Liver (tissue), 9 donors: ENCODE results near the gene DDX1. TPM values are rescaled to one million over a fixed set of nuclear protein-coding genes. Genes with fewer than 3 reads are reported as not detected.

Experiments
- DNase-seq: peaks from one replicate; pipeline ENCODE4 v3.0.0-alpha.2; 2017; ENCODE audit warnings: low spot score
- H3K27ac ChIP-seq, 2 donors: one replicate each; pipeline ENCODE4 v1.7.0; 2013; ENCODE audit warnings: inconsistent platforms in 2 of 2, low read length in 2 of 2, control low read depth in 1 of 2, low read depth in 1 of 2, mild to moderate bottlenecking in 1 of 2
- H3K27me3 ChIP-seq, 4 donors: one replicate each; pipeline versions ENCODE4 v1.6.1 to v1.7.0; 2013; ENCODE audit warnings: low read length in 3 of 4, inconsistent platforms in 1 of 4, mild to moderate bottlenecking in 1 of 4, moderate library complexity in 1 of 4; ENCODE audit not compliant: control insufficient read depth in 4 of 4, insufficient read depth in 4 of 4
- H3K36me3 ChIP-seq, 4 donors: one replicate each; pipeline versions ENCODE4 v1.6.1 to v1.7.0; 2013; ENCODE audit warnings: low read length in 3 of 4, mild to moderate bottlenecking in 3 of 4, low read depth in 1 of 4, moderate library complexity in 1 of 4; ENCODE audit not compliant: control insufficient read depth in 4 of 4, insufficient read depth in 3 of 4
- H3K4me1 ChIP-seq, 4 donors: one replicate each; pipeline versions ENCODE4 v1.6.1 to v1.7.0; 2013; ENCODE audit warnings: low read length in 3 of 4, mild to moderate bottlenecking in 3 of 4, moderate library complexity in 1 of 4; ENCODE audit not compliant: control insufficient read depth in 4 of 4, insufficient read depth in 4 of 4
- H3K4me3 ChIP-seq, 3 donors: one replicate each; pipeline versions ENCODE4 v1.6.1 to v1.7.0; 2013; ENCODE audit warnings: low read length in 3 of 3, control low read depth in 1 of 3, low read depth in 1 of 3, mild to moderate bottlenecking in 1 of 3
- H3K9ac ChIP-seq, 2 donors: one replicate each; pipeline ENCODE4 v1.7.0; 2013; ENCODE audit warnings: low read length in 2 of 2, mild to moderate bottlenecking in 2 of 2, moderate library complexity in 2 of 2, control low read depth in 1 of 2, low read depth in 1 of 2
- H3K9me3 ChIP-seq, 4 donors: one replicate each; pipeline versions ENCODE4 v1.6.1 to v1.7.0; 2013; ENCODE audit warnings: low read length in 3 of 4; ENCODE audit not compliant: control insufficient read depth in 4 of 4
- FOXA1 ChIP-seq: IDR thresholded peaks from 2 replicates; pipeline ENCODE4 v1.6.1; 2016; ENCODE audit warnings: antibody characterized with exemption
- FOXA2 ChIP-seq: IDR thresholded peaks from 2 replicates; pipeline ENCODE4 v1.6.1; 2016; ENCODE audit warnings: antibody characterized with exemption
- GABPA ChIP-seq, 2 donors: IDR thresholded peaks in 1 of 2; conservative IDR thresholded peaks in 1 of 2; 2 replicates each; pipeline ENCODE4 v1.6.1; 2016; ENCODE audit warnings: antibody characterized with exemption in 2 of 2, mild to moderate bottlenecking in 1 of 2, moderate library complexity in 1 of 2
- HNF4A ChIP-seq, 2 donors: conservative IDR thresholded peaks; 2 replicates each; pipeline ENCODE4 v1.6.1; 2016; ENCODE audit warnings: antibody characterized with exemption in 2 of 2, mild to moderate bottlenecking in 2 of 2
- HNF4G ChIP-seq: IDR thresholded peaks from 2 replicates; pipeline ENCODE4 v1.6.1; 2016; ENCODE audit warnings: antibody characterized with exemption
- JUND ChIP-seq, 2 donors: IDR thresholded peaks; 2 replicates each; pipeline ENCODE4 v1.6.1; 2016; ENCODE audit warnings: antibody characterized with exemption in 2 of 2
- NR2F2 ChIP-seq: IDR thresholded peaks from 2 replicates; pipeline ENCODE4 v1.6.1; 2016; ENCODE audit warnings: antibody characterized with exemption
- RAD21 ChIP-seq, 2 donors: IDR thresholded peaks; 2 replicates each; pipeline ENCODE4 v1.6.1; 2016; ENCODE audit warnings: antibody characterized with exemption in 2 of 2, mild to moderate bottlenecking in 2 of 2
- RXRA ChIP-seq, 2 donors: IDR thresholded peaks; 2 replicates each; pipeline ENCODE4 v1.6.1; 2017 to 2018; ENCODE audit warnings: antibody characterized with exemption in 2 of 2, mild to moderate bottlenecking in 1 of 2
- SP1 ChIP-seq: IDR thresholded peaks from 2 replicates; pipeline ENCODE4 v1.6.1; 2018; ENCODE audit warnings: antibody characterized with exemption, mild to moderate bottlenecking
- TAF1 ChIP-seq: conservative IDR thresholded peaks from 2 replicates; pipeline ENCODE4 v1.6.1; 2016; ENCODE audit warnings: antibody characterized with exemption, mild to moderate bottlenecking
- YY1 ChIP-seq: IDR thresholded peaks from 2 replicates; pipeline ENCODE4 v1.6.1; 2016; ENCODE audit warnings: antibody characterized with exemption, mild to moderate bottlenecking
- WGBS: extraction: QIAGEN DNeasy Blood & Tissue Kit; methylation state at CpG from one replicate; pipeline ENCODE4 v1.1.7; 2013; 5-methylcytosine and 5-hydroxymethylcytosine counted together
- polyA plus RNA-seq, 2 donors: library from polyadenylated mRNA; stranded (reverse) in 1 of 2; unstranded in 1 of 2; fragments of 200-250 nt in 1 of 2; fragments of >200 nt in 1 of 2; fragmentation: Nextera tagmentation in 1 of 2; extraction: Ambion mirVana in 1 of 2; gene quantifications; one replicate each; pipeline versions ENCODE4 v1.2.1 to v1.2.3, GENCODE V29; 2013 to 2015
- total RNA-seq, 2 donors: library from RNA; depleted of rRNA; stranded (reverse); fragments of >200 nt; gene quantifications; one replicate each; pipeline ENCODE4 v1.2.3, GENCODE V29; 2014
- TF ChIP-seq, protein P1 (sequence below): IDR thresholded peaks from 2 replicates; pipeline ENCODE4 v1.6.1; 2016; ENCODE audit warnings: antibody characterized with exemption
- TF ChIP-seq, protein P2 (sequence below): IDR thresholded peaks from 2 replicates; pipeline ENCODE4 v1.6.1; 2016; ENCODE audit warnings: antibody characterized with exemption, mild to moderate bottlenecking
- TF ChIP-seq, protein P3 (sequence below): IDR thresholded peaks from 2 replicates; pipeline ENCODE4 v1.6.1; 2016; ENCODE audit warnings: antibody characterized with exemption
- donor health status: healthy.
- donor health status: healthy.
- donor health status: healthy.
- donor health status: healthy.
- donor health status: healthy.

Gene DDX1
- total and polyA plus RNA-seq, 4 donors, result 31.7 to 43.9 (median 38.8) TPM

DNA sequence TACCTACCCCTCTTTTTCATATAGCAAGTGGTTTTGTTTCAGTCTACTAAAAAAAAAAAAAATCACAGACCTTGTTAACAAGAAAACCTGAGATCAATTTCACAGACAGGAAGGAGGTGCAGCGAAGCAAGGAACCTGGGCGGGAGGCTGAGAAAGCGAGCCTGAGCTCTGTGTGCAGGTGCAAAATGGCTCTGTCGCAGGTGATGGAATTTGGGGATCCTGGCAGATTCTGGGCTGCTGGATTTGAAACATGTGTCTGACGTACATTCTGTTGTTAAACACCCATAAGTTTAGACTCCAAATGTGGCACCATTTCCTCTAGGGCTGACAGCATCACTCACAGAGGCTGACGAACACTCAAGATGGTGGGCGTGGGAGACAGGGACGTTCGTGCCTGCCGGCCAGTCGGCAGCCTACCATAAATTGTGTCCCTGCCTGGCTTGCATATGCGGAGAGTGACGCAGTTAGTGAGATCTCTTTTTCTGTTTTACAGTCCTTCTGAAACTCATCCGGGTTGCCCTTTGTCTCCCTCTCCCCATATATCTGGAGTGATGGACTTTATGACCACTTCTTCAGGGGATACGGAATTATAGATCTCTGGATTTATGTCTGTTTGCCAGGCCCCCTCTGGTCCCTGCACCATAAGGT, 8.8 kb upstream of the DDX1 start:
- Histone ChIP-seq H3K27ac (no peak overlapping the region), H3K9ac (no peak overlapping the region), H3K9me3 (no peaks in the 10 kb centered on the region), H3K4me1 (no peaks in the 10 kb centered on the region), H3K4me3 (no peak overlapping the region), H3K36me3 (no peaks in the 10 kb centered on the region), H3K27me3 (no peaks in the 10 kb centered on the region)
- WGBS, result 86% methylated on average over 15 of the region's 15 CpGs
- no peak for TF ChIP-seq TAF1
- TF ChIP-seq FOXA2, result no peak
- TF ChIP-seq HNF4A (conservative IDR thresholded peaks at IDR 0.05), result no peak
- DNase-seq, result no peak

DNA sequence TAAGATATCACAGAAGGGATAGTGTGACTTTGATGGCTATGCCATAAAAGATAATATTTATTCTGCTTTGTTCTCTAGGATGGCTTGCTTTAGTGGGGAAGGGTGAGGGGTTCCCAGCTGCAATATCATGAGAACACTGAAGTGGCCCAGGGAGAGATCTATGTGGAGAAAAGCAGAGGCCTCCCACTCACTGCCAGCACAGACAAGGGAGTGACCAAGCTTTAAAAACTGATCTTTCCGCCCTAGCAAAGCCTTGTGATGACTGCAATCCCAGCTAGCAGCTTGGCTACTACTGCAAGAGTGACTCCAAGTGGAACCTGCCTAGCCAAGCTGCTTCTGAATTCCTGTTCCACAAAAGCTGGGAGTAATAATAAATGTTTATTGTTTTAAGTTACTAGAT, 7.8 kb upstream of the DDX1 start:
- H3K4me1 ChIP-seq, result no peaks in the 10 kb centered on the region
- WGBS, result 82% methylated on average over 1 of the region's 1 CpG
- H3K4me3 ChIP-seq, result no peak overlapping the region
- H3K27me3 ChIP-seq, result no peaks in the 10 kb centered on the region
- no peaks in the 10 kb centered on the region for H3K9me3 ChIP-seq
- DNase-seq, result no peak
- no peaks in the 10 kb centered on the region for H3K36me3 ChIP-seq
- H3K27ac ChIP-seq, result no peak overlapping the region
- TF ChIP-seq, protein P1, sequence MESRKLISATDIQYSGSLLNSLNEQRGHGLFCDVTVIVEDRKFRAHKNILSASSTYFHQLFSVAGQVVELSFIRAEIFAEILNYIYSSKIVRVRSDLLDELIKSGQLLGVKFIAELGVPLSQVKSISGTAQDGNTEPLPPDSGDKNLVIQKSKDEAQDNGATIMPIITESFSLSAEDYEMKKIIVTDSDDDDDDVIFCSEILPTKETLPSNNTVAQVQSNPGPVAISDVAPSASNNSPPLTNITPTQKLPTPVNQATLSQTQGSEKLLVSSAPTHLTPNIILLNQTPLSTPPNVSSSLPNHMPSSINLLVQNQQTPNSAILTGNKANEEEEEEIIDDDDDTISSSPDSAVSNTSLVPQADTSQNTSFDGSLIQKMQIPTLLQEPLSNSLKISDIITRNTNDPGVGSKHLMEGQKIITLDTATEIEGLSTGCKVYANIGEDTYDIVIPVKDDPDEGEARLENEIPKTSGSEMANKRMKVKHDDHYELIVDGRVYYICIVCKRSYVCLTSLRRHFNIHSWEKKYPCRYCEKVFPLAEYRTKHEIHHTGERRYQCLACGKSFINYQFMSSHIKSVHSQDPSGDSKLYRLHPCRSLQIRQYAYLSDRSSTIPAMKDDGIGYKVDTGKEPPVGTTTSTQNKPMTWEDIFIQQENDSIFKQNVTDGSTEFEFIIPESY, result no peak
- TF ChIP-seq HNF4A (conservative IDR thresholded peaks at IDR 0.05) (no peak), RXRA (IDR thresholded peaks at IDR 0.05) (no peak), GABPA (IDR thresholded peaks at IDR 0.05 in 1 of 2, conservative IDR thresholded peaks at IDR 0.05 in 1 of 2) (no peak), HNF4G (no peak), FOXA2 (no peak), YY1 (no peak)
- TF ChIP-seq, protein P2, sequence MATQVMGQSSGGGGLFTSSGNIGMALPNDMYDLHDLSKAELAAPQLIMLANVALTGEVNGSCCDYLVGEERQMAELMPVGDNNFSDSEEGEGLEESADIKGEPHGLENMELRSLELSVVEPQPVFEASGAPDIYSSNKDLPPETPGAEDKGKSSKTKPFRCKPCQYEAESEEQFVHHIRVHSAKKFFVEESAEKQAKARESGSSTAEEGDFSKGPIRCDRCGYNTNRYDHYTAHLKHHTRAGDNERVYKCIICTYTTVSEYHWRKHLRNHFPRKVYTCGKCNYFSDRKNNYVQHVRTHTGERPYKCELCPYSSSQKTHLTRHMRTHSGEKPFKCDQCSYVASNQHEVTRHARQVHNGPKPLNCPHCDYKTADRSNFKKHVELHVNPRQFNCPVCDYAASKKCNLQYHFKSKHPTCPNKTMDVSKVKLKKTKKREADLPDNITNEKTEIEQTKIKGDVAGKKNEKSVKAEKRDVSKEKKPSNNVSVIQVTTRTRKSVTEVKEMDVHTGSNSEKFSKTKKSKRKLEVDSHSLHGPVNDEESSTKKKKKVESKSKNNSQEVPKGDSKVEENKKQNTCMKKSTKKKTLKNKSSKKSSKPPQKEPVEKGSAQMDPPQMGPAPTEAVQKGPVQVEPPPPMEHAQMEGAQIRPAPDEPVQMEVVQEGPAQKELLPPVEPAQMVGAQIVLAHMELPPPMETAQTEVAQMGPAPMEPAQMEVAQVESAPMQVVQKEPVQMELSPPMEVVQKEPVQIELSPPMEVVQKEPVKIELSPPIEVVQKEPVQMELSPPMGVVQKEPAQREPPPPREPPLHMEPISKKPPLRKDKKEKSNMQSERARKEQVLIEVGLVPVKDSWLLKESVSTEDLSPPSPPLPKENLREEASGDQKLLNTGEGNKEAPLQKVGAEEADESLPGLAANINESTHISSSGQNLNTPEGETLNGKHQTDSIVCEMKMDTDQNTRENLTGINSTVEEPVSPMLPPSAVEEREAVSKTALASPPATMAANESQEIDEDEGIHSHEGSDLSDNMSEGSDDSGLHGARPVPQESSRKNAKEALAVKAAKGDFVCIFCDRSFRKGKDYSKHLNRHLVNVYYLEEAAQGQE, result no peak
- TF ChIP-seq, protein P3, sequence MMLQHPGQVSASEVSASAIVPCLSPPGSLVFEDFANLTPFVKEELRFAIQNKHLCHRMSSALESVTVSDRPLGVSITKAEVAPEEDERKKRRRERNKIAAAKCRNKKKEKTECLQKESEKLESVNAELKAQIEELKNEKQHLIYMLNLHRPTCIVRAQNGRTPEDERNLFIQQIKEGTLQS, result no peak
- H3K9ac ChIP-seq, result no peak overlapping the region

DNA sequence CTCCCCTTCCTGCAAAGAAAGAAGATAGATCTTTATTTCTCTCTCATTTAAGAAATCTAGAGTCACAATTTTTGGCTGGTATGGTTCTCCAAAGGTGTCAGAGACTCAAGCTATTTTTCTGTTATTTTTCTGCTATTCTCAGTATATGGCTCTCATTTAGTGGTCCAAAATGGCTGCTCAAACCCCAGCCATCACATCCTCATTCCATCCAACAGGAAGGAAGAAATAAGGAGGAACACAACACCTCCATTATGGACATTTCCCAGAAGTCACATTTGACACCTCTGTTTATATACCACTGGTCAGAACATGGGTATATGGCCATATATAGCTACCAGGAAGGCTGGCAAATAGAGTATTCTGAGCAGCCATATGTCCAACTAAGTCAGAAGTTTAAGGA, 7.4 kb upstream of the DDX1 start:
- Histone ChIP-seq H3K4me3 (no peak overlapping the region), H3K36me3 (no peaks in the 10 kb centered on the region), H3K4me1 (no peaks in the 10 kb centered on the region), H3K27me3 (no peaks in the 10 kb centered on the region), H3K9me3 (no peaks in the 10 kb centered on the region), H3K27ac (no peak overlapping the region), H3K9ac (no peak overlapping the region)
- no peak for DNase-seq
- TF ChIP-seq HNF4A (conservative IDR thresholded peaks at IDR 0.05), result no peak
- no peak for TF ChIP-seq SP1
- no peak for TF ChIP-seq TAF1
- TF ChIP-seq, protein P1, result no peak
- no peak for TF ChIP-seq RXRA (IDR thresholded peaks at IDR 0.05)
- no peak for TF ChIP-seq JUND (IDR thresholded peaks at IDR 0.05)
- no peak for TF ChIP-seq NR2F2
- TF ChIP-seq GABPA (IDR thresholded peaks at IDR 0.05 in 1 of 2, conservative IDR thresholded peaks at IDR 0.05 in 1 of 2), result no peak
- TF ChIP-seq, protein P2, result no peak
- TF ChIP-seq FOXA1, result no peak
- no peak for TF ChIP-seq RAD21 (IDR thresholded peaks at IDR 0.05)
- no peak for TF ChIP-seq HNF4G
